CD14-positive monocyte (primary cell): ENCODE results near the gene SSR1. TPM values are rescaled to one million over a fixed set of nuclear protein-coding genes. Genes with fewer than 3 reads are reported as not detected.
A peak's percentile ranks its signal among the peaks of the same experiment; 100 is the strongest.

Experiments
- DNase-seq, 3 donors: peaks; one replicate each; pipeline ENCODE4 v3.0.0-alpha.2; 2011 to 2022
- H2AFZ ChIP-seq: 2 replicates; pipeline ENCODE4 v1.6.0; 2012; ENCODE audit warnings: mild to moderate bottlenecking, low read depth, low read length, inconsistent platforms; ENCODE audit not compliant: insufficient read depth, poor library complexity, severe bottlenecking
- H3K27ac ChIP-seq, 2 donors: 1 replicate in 1 of 2; 2 replicates in 1 of 2; pipeline ENCODE4 v1.5.1; 2012 to 2013; ENCODE audit warnings: low read length in 2 of 2, control low read depth in 1 of 2, inconsistent platforms in 1 of 2, low read depth in 1 of 2, mild to moderate bottlenecking in 1 of 2
- H3K27me3 ChIP-seq, 2 donors: one replicate each; pipeline versions ENCODE4 v1.6.0 to v1.6.1; 2011 to 2013; ENCODE audit warnings: low read length in 2 of 2; ENCODE audit not compliant: control insufficient read depth in 2 of 2, insufficient read depth in 2 of 2
- H3K36me3 ChIP-seq, 2 donors: replicated peaks in 1 of 2; 1 replicate in 1 of 2; 2 replicates in 1 of 2; pipeline versions ENCODE4 v1.5.1 to v1.6.1; 2012 to 2013; ENCODE audit warnings: low read length in 2 of 2, control low read depth in 1 of 2, inconsistent platforms in 1 of 2, mild to moderate bottlenecking in 1 of 2; ENCODE audit not compliant: insufficient read depth in 2 of 2, control insufficient read depth in 1 of 2
- H3K4me1 ChIP-seq, 2 donors: 1 replicate in 1 of 2; 2 replicates in 1 of 2; pipeline versions ENCODE4 v1.5.1 to v1.6.1; 2012 to 2013; ENCODE audit warnings: low read length in 2 of 2, control low read depth in 1 of 2, inconsistent platforms in 1 of 2, mild to moderate bottlenecking in 1 of 2, moderate library complexity in 1 of 2; ENCODE audit not compliant: insufficient read depth in 2 of 2, control insufficient read depth in 1 of 2
- H3K4me2 ChIP-seq: replicated peaks from 2 replicates; pipeline ENCODE3; 2012; ENCODE audit warnings: low read length, moderate library complexity, mild to moderate bottlenecking; ENCODE audit not compliant: poor library complexity, severe bottlenecking; ENCODE audit errors: extremely low read depth
- H3K4me3 ChIP-seq, 3 experiments: fragments of 200-600 bp in 1 of 3; sonication (generic) in 1 of 3; replicated peaks in 1 of 3; 1 replicate in 2 of 3; 2 replicates in 1 of 3; pipeline ENCODE4 v1.5.1; 2011 to 2013; ENCODE audit warnings: low read length in 3 of 3, mild to moderate bottlenecking in 3 of 3, control low read depth in 2 of 3, low read depth in 2 of 3, inconsistent platforms in 1 of 3, moderate library complexity in 1 of 3
- H3K79me2 ChIP-seq: 2 replicates; pipeline ENCODE4 v1.6.0; 2012; ENCODE audit warnings: mild to moderate bottlenecking, control low read depth, inconsistent platforms, low read length, moderate library complexity; ENCODE audit not compliant: insufficient read depth
- H3K9ac ChIP-seq: 2 replicates; pipeline ENCODE4 v1.6.0; 2017; ENCODE audit warnings: low read length, mild to moderate bottlenecking; ENCODE audit not compliant: insufficient read depth, poor library complexity, severe bottlenecking
- H3K9me3 ChIP-seq, 2 donors: replicated peaks in 1 of 2; 1 replicate in 1 of 2; 2 replicates in 1 of 2; pipeline versions ENCODE4 v1.5.1 to v1.6.1; 2012 to 2013; ENCODE audit warnings: low read length in 2 of 2, control low read depth in 1 of 2; ENCODE audit not compliant: control insufficient read depth in 1 of 2, insufficient read depth in 1 of 2
- H4K20me1 ChIP-seq: 2 replicates; pipeline ENCODE4 v1.6.0; 2012; ENCODE audit warnings: mild to moderate bottlenecking, low read length, control low read depth, moderate library complexity; ENCODE audit not compliant: insufficient read depth
- H3K27ac Mint-ChIP-seq, 7 donors: one replicate each; pipeline ENCODE4 v1.8.0; 2020; ENCODE audit warnings: mild to moderate bottlenecking in 7 of 7, mixed read lengths in 7 of 7, moderate library complexity in 6 of 7, inconsistent platforms in 2 of 7
- H3K27me3 Mint-ChIP-seq, 3 donors: one replicate each; pipeline ENCODE4 v1.8.0; 2021 to 2022; ENCODE audit warnings: low read depth in 3 of 3, mild to moderate bottlenecking in 3 of 3, mixed read lengths in 3 of 3, moderate library complexity in 3 of 3, inconsistent platforms in 1 of 3
- H3K36me3 Mint-ChIP-seq, 2 donors: one replicate each; pipeline ENCODE4 v1.8.0; 2020; ENCODE audit warnings: mixed read lengths in 2 of 2, inconsistent platforms in 1 of 2, mild to moderate bottlenecking in 1 of 2
- H3K4me1 Mint-ChIP-seq: one replicate; pipeline ENCODE4 v1.8.0; 2020; ENCODE audit warnings: mild to moderate bottlenecking, mixed read lengths
- H3K4me3 Mint-ChIP-seq, 2 donors: one replicate each; pipeline ENCODE4 v1.8.0; 2020; ENCODE audit warnings: mild to moderate bottlenecking in 2 of 2, mixed read lengths in 2 of 2, moderate library complexity in 1 of 2
- H3K9me3 Mint-ChIP-seq, 7 donors: one replicate each; pipeline ENCODE4 v1.8.0; 2020 to 2022; ENCODE audit warnings: mixed read lengths in 7 of 7, mild to moderate bottlenecking in 6 of 7, moderate library complexity in 6 of 7, inconsistent platforms in 2 of 7
- CTCF ChIP-seq: fragments of 200-600 bp; IDR thresholded peaks from one replicate; pipeline ENCODE4 v1.8.0; 2022; ENCODE audit warnings: antibody characterized with exemption, mild to moderate bottlenecking
- WGBS: methylation state at CpG from one replicate; pipeline ENCODE4 v1.1.5; 2013; ENCODE audit warnings: missing lambda C conversion rate; ENCODE audit not compliant: insufficient coverage; 5-methylcytosine and 5-hydroxymethylcytosine counted together
- intact Hi-C, 2 donors: fragments of 100-400 bp; cut with micrococcal nuclease; formaldehyde crosslinking; loops; one replicate each; pipeline versions ENCODE4 v1.15.0 to v1.15.1; 2023
- polyA plus RNA-seq, 3 donors: library from polyadenylated mRNA; depleted of rRNA in 1 of 3; unstranded in 2 of 3; stranded (reverse) in 1 of 3; fragments of 300-500 nt in 2 of 3; fragments of >200 nt in 1 of 3; fragmentation: Illumina TruSeq in 2 of 3; gene quantifications; 1 replicate in 2 of 3; 2 replicates in 1 of 3; pipeline ENCODE4 v1.2.3, GENCODE V29; 2012 to 2021

SSR1 gene
- polyA plus RNA-seq, 3 donors: 59.1 to 302 (median 251) TPM

GRCh38 chr6:7292596-7293255, 20.3 kb downstream of the SSR1 start:
- H3K27ac ChIP-seq: no peak overlapping the region

GRCh38 chr6:7290079-7290478, 22.9 kb downstream of the SSR1 start:
- DNase-seq: no peak
- Histone ChIP-seq H2AFZ (no peak overlapping the region), H3K27me3 (no peaks in the 10 kb centered on the region), H3K4me3 (no peak overlapping the region), H3K4me2 (no peak overlapping the region), H3K79me2 (peaks cover 5% of the 10 kb centered on the region), H4K20me1 (peaks cover 30% of the 10 kb centered on the region), H3K4me1 (no peaks in the 10 kb centered on the region), H3K27ac (peak overlapping the region in 1 of 2 donors; percentile 5), H3K36me3 (peaks cover 89 to 100% of the 10 kb centered on the region in 2 donors), H3K9me3 (no peaks in the 10 kb centered on the region), H3K9ac (no peak overlapping the region)
- Mint-ChIP-seq H3K27ac (no peak overlapping the region), H3K4me1 (no peaks in the 10 kb centered on the region), H3K27me3 (no peaks in the 10 kb centered on the region), H3K4me3 (no peak overlapping the region), H3K9me3 (no peaks in the 10 kb centered on the region), H3K36me3 (peaks cover 77 to 87% of the 10 kb centered on the region in 2 donors)
- no CpG with 5 or more reads among the region's 1 CpG for WGBS
- no peak for TF ChIP-seq CTCF
- intact Hi-C loops: loop anchor here in 1 of 2 donors (10.0 kb wide), 1 partner anchor 325 kb away; no protein-coding TSS in a partner anchor

More at GRCh38 chr6:7292596-7293255, 20.3 kb downstream of the SSR1 start:
- Mint-ChIP-seq H3K27me3 (no peaks in the 10 kb centered on the region), H3K4me3 (no peak overlapping the region), H3K4me1 (no peaks in the 10 kb centered on the region), H3K9me3 (no peaks in the 10 kb centered on the region), H3K36me3 (peaks cover 70 to 86% of the 10 kb centered on the region in 2 donors), H3K27ac (peak overlapping the region in 4 of 7 donors; percentile 5 to 61 (median 39))
- Histone ChIP-seq H3K4me3 (no peak overlapping the region), H3K36me3 (peaks cover 87 to 100% of the 10 kb centered on the region in 2 donors), H3K79me2 (peaks cover 28% of the 10 kb centered on the region), H3K4me2 (no peak overlapping the region), H3K4me1 (no peaks in the 10 kb centered on the region), H2AFZ (no peak overlapping the region), H3K9me3 (no peaks in the 10 kb centered on the region), H3K9ac (no peak overlapping the region), H4K20me1 (peaks cover 46% of the 10 kb centered on the region), H3K27me3 (no peaks in the 10 kb centered on the region)
- DNase-seq: no peak
- WGBS: 94% methylated on average over 2 of the region's 6 CpGs
- intact Hi-C loops: loop anchor here in 1 of 2 donors (10.0 kb wide), 1 partner anchor 322 kb away; no protein-coding TSS in a partner anchor
- no peak for TF ChIP-seq CTCF
